22Rv1 (cell line): Measurements from ENCODE around the gene EFNB1.

Experiments used
- CTCF ChIP-seq: fragments of 450-650 bp; IDR thresholded peaks from 2 replicates; pipeline ENCODE4 v1.5.1; 2017; ENCODE audit warnings: mild to moderate bottlenecking
- ZFX ChIP-seq: fragments of 450-650 bp; IDR thresholded peaks from 2 replicates; pipeline ENCODE4 v1.6.1; 2017; ENCODE audit warnings: antibody characterized with exemption, borderline replicate concordance

GRCh38 chrX:68829582-68830418, 979 bp downstream of the EFNB1 start:
- TF ChIP-seq CTCF (no peak), ZFX (no peak)
